HCT116 (cell line): ENCODE results near the gene CARS1. TPM values are rescaled to one million over a fixed set of nuclear protein-coding genes. Genes with fewer than 3 reads are reported as not detected.

Source experiments
- ATAC-seq: fragments of 200-7000 bp; cut with Tn5 transposase; 2 replicates; pipeline ENCODE4 v1.9.1; 2020; ENCODE audit warnings: mild to moderate bottlenecking, moderate library complexity
- BruUV-seq: library from RNA; stranded (reverse); fragments of 400-500 nt; replicated peaks from 2 replicates; lab custom pipeline; 2021; lab: Mats Ljungman, UMichigan
- CTCF ChIA-PET: fragments of 300-600 bp; sonication (Branson Sonifier 250); formaldehyde crosslinking; loops from one replicate; lab custom pipeline; 2021; ENCODE audit warnings: antibody characterized with exemption; lab: Charles Lee
- POLR2A ChIA-PET: fragments of 300-600, 350-600 bp; sonication (Branson Sonifier 250); formaldehyde crosslinking; loops from one replicate; lab custom pipeline; 2021; ENCODE audit warnings: antibody characterized with exemption; lab: Charles Lee
- RAD21 ChIA-PET, 2 experiments: fragments of 300-600 bp; sonication (Branson Sonifier 250); formaldehyde crosslinking; loops; one replicate each; lab custom pipeline; 2023; ENCODE audit warnings: low total read pairs in 2 of 2; ENCODE audit not compliant: uncharacterized antibody in 2 of 2, unreplicated experiment in 2 of 2, low non-redundant PET in 1 of 2; lab: Charles Lee
- DNase-seq: peaks from one replicate; pipeline ENCODE4 v3.0.0-alpha.2; 2010; ENCODE audit warnings: low read depth, low spot score
- H2AFZ ChIP-seq: fragments of 200-600 bp; shearing (Covaris generic), sonication (generic); 2 replicates; pipeline ENCODE4 v1.6.1; 2017; ENCODE audit warnings: low read depth, mixed run types, mixed read lengths, antibody characterized with exemption, low read length; ENCODE audit not compliant: poor library complexity, severe bottlenecking
- H3K27ac ChIP-seq: 2 replicates; pipeline ENCODE4 v1.5.1; 2012; ENCODE audit warnings: low read depth, low read length
- H3K27me3 ChIP-seq: fragments of 200-600 bp; sonication (generic); 2 replicates; pipeline ENCODE4 v1.6.1; 2016; ENCODE audit warnings: mixed run types, low read length, mixed read lengths; ENCODE audit not compliant: insufficient read depth
- H3K36me3 ChIP-seq, 2 experiments: fragments of 200-500 bp in 1 of 2; fragments of 200-600 bp in 1 of 2; sonication (Bioruptor generic) in 1 of 2; sonication (generic) in 1 of 2; 2 replicates each; pipeline versions ENCODE4 v1.5.1 to v1.6.1; 2014 to 2016; ENCODE audit warnings: low read length in 2 of 2, inconsistent platforms in 1 of 2, mixed read lengths in 1 of 2, mixed run types in 1 of 2; ENCODE audit not compliant: insufficient read depth in 2 of 2, control insufficient read depth in 1 of 2
- H3K4me1 ChIP-seq, 2 experiments: fragments of 200-600 bp in 1 of 2; sonication (generic) in 1 of 2; 2 replicates each; pipeline versions ENCODE4 v1.5.1 to v1.6.1; 2012 to 2017; ENCODE audit warnings: low read length in 2 of 2, inconsistent platforms in 1 of 2, mild to moderate bottlenecking in 1 of 2, mixed read lengths in 1 of 2, mixed run types in 1 of 2, moderate library complexity in 1 of 2; ENCODE audit not compliant: insufficient read depth in 2 of 2, control insufficient read depth in 1 of 2
- H3K4me2 ChIP-seq: fragments of 200-600 bp; sonication (generic); 2 replicates; pipeline ENCODE4 v1.6.1; 2017; ENCODE audit warnings: mixed run types, low read length, mixed read lengths
- H3K4me3 ChIP-seq, 2 experiments: fragments of 200-600 bp in 1 of 2; sonication (generic) in 1 of 2; replicated peaks in 1 of 2; 2 replicates each; pipeline ENCODE4 v1.5.1; 2011 to 2016; ENCODE audit warnings: low read length in 2 of 2, control low read depth in 1 of 2, low read depth in 1 of 2, mild to moderate bottlenecking in 1 of 2, mixed read lengths in 1 of 2, mixed run types in 1 of 2
- H3K79me2 ChIP-seq: fragments of 200-600 bp; sonication (generic); 2 replicates; pipeline ENCODE4 v1.6.1; 2017; ENCODE audit warnings: mild to moderate bottlenecking, mixed run types, low read length, moderate library complexity, mixed read lengths; ENCODE audit not compliant: insufficient read depth
- H3K9ac ChIP-seq: fragments of 200-600 bp; sonication (generic); 2 replicates; pipeline ENCODE4 v1.6.1; 2016; ENCODE audit warnings: low read length, mixed read lengths
- H3K9me2 ChIP-seq: fragments of 200-600 bp; sonication (generic), shearing (Covaris generic); 2 replicates; pipeline ENCODE4 v1.6.1; 2017; ENCODE audit warnings: mixed run types, mild to moderate bottlenecking, moderate library complexity; ENCODE audit not compliant: insufficient read depth
- H3K9me3 ChIP-seq, 2 experiments: fragments of 200-500 bp in 1 of 2; fragments of 200-600 bp in 1 of 2; sonication (Bioruptor generic) in 1 of 2; sonication (generic) in 1 of 2; 2 replicates each; pipeline ENCODE4 v1.6.1; 2014 to 2017; ENCODE audit warnings: low read length in 2 of 2, mixed read lengths in 2 of 2, inconsistent platforms in 1 of 2, low read depth in 1 of 2, mild to moderate bottlenecking in 1 of 2, mixed run types in 1 of 2, moderate library complexity in 1 of 2; ENCODE audit not compliant: control insufficient read depth in 1 of 2, insufficient read depth in 1 of 2
- H4K20me1 ChIP-seq: fragments of 200-600 bp; sonication (generic), shearing (Covaris generic); 2 replicates; pipeline ENCODE4 v1.6.1; 2017; ENCODE audit warnings: mixed run types, mild to moderate bottlenecking, moderate library complexity; ENCODE audit not compliant: insufficient read depth
- EZH2 ChIP-seq: fragments of 200-600 bp; sonication (generic); IDR thresholded peaks from 2 replicates; pipeline ENCODE4 v1.6.1; 2017; ENCODE audit warnings: antibody characterized with exemption, mixed run types
- FOSL1 ChIP-seq: IDR thresholded peaks from 2 replicates; pipeline ENCODE4 v1.6.1; 2012; ENCODE audit warnings: low read depth
- TCF7L2 ChIP-seq: IDR thresholded peaks from 2 replicates; pipeline ENCODE4 v1.7.0; 2011; ENCODE audit warnings: borderline replicate concordance, inconsistent platforms; ENCODE audit not compliant: insufficient read depth, insufficient read length; ENCODE audit errors: extremely low read depth
- ZFX ChIP-seq: fragments of 450-650 bp; IDR thresholded peaks from 2 replicates; pipeline ENCODE4 v1.6.1; 2017
- ZNF274 ChIP-seq: fragments of 200-500 bp; sonication (Bioruptor generic); IDR thresholded peaks from 2 replicates; pipeline ENCODE4 v1.6.1; 2014; ENCODE audit warnings: mild to moderate bottlenecking, low read depth, low read length, inconsistent platforms
- intact Hi-C: fragments of 100-400 bp; cut with micrococcal nuclease; formaldehyde crosslinking; loops from 2 replicates; pipeline ENCODE4 v1.10.0; 2022
- total RNA-seq: library from RNA; stranded (reverse); gene quantifications from one replicate; pipeline ENCODE4 v1.2.1, GENCODE V29; 2021; ENCODE audit not compliant: unreplicated experiment
- TF ChIP-seq, protein P1 (sequence below): IDR thresholded peaks from 2 replicates; pipeline ENCODE4 v1.6.1; 2011; ENCODE audit warnings: mild to moderate bottlenecking, low read length, moderate library complexity; ENCODE audit not compliant: insufficient replicate concordance; ENCODE audit errors: extremely low read depth
- TF ChIP-seq, protein P2 (sequence below), 3 experiments: fragments of 200-600 bp in 1 of 3; sonication (generic) in 1 of 3; IDR thresholded peaks in 2 of 3; conservative IDR thresholded peaks in 1 of 3; 2 replicates each; pipeline ENCODE4 v1.5.1; 2012 to 2017; ENCODE audit warnings: low read depth in 2 of 3, low read length in 2 of 3, antibody characterized with exemption in 1 of 3, borderline replicate concordance in 1 of 3, control low read depth in 1 of 3, mild to moderate bottlenecking in 1 of 3, mixed read lengths in 1 of 3, mixed run types in 1 of 3, moderate library complexity in 1 of 3; ENCODE audit not compliant: insufficient read depth in 1 of 3
- TF ChIP-seq, protein P3 (sequence below): IDR thresholded peaks from 2 replicates; pipeline ENCODE4 v1.6.1; 2012

Gene CARS1
- total RNA-seq, 1 experiment from 2014 or later, result 124 TPM

GRCh38 chr11:3095712-3096361 is 38.6 kb upstream of the CARS1 start:
- BruUV-seq, result no TSS peak
- POLR2A ChIA-PET, result no interaction called here
- no peak for TF ChIP-seq ZNF274
- TF ChIP-seq TCF7L2, result no peak
- no peak for TF ChIP-seq EZH2
- TF ChIP-seq, protein P1, sequence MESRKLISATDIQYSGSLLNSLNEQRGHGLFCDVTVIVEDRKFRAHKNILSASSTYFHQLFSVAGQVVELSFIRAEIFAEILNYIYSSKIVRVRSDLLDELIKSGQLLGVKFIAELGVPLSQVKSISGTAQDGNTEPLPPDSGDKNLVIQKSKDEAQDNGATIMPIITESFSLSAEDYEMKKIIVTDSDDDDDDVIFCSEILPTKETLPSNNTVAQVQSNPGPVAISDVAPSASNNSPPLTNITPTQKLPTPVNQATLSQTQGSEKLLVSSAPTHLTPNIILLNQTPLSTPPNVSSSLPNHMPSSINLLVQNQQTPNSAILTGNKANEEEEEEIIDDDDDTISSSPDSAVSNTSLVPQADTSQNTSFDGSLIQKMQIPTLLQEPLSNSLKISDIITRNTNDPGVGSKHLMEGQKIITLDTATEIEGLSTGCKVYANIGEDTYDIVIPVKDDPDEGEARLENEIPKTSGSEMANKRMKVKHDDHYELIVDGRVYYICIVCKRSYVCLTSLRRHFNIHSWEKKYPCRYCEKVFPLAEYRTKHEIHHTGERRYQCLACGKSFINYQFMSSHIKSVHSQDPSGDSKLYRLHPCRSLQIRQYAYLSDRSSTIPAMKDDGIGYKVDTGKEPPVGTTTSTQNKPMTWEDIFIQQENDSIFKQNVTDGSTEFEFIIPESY, result no peak
- no peak for TF ChIP-seq FOSL1
- TF ChIP-seq, protein P2, sequence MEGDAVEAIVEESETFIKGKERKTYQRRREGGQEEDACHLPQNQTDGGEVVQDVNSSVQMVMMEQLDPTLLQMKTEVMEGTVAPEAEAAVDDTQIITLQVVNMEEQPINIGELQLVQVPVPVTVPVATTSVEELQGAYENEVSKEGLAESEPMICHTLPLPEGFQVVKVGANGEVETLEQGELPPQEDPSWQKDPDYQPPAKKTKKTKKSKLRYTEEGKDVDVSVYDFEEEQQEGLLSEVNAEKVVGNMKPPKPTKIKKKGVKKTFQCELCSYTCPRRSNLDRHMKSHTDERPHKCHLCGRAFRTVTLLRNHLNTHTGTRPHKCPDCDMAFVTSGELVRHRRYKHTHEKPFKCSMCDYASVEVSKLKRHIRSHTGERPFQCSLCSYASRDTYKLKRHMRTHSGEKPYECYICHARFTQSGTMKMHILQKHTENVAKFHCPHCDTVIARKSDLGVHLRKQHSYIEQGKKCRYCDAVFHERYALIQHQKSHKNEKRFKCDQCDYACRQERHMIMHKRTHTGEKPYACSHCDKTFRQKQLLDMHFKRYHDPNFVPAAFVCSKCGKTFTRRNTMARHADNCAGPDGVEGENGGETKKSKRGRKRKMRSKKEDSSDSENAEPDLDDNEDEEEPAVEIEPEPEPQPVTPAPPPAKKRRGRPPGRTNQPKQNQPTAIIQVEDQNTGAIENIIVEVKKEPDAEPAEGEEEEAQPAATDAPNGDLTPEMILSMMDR (IDR thresholded peaks at IDR 0.05 in 2 of 3, conservative IDR thresholded peaks at IDR 0.05 in 1 of 3; ENCODE audit: borderline replicate concordance in 1 of 3, insufficient read depth in 1 of 3, low read depth in 2 of 3, low read length in 2 of 3), result no peak
- no peak for TF ChIP-seq ZFX
- TF ChIP-seq, protein P3, sequence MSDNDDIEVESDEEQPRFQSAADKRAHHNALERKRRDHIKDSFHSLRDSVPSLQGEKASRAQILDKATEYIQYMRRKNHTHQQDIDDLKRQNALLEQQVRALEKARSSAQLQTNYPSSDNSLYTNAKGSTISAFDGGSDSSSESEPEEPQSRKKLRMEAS, result no peak
- TF ChIP-seq, all 23 proteins: peak for 0
- no peaks in the 10 kb centered on the region for H3K27me3 ChIP-seq
- ATAC-seq, result no peak
- no peak overlapping the region for H3K4me3 ChIP-seq
- H3K36me3 ChIP-seq, result peaks cover 0 to 4% of the 10 kb centered on the region in 2 experiments; a peak in 1 of 4 replicates
- intact Hi-C loops, result loop anchor here (5.0 kb wide), 1 partner anchor 121 kb away; the partner anchor contains the start of gene MRGPRG
- RAD21 ChIA-PET, result no interaction called here
- H2AFZ ChIP-seq, result no peak overlapping the region
- CTCF ChIA-PET, result no interaction called here
- no peak overlapping the region for H3K9ac ChIP-seq
- no peak for DNase-seq
- H3K27ac ChIP-seq, result no peak overlapping the region
- no peaks in the 10 kb centered on the region for H4K20me1 ChIP-seq
- no peaks in the 10 kb centered on the region for H3K79me2 ChIP-seq
- H3K4me1 ChIP-seq, result peaks cover 2 to 15% of the 10 kb centered on the region in 2 experiments
- H3K9me3 ChIP-seq, result no peaks in the 10 kb centered on the region
- H3K9me2 ChIP-seq, result no peaks in the 10 kb centered on the region
- H3K4me2 ChIP-seq, result no peak overlapping the region
